GM12878 (cell line): ENCODE measurements around the gene HCAR1.
"Not testable (repeated sequence)": the region's sequence is repeated elsewhere in the genome, so short reads cannot be mapped to it uniquely, and the experiment has no call there.

Source experiments
- CHD4 ChIP-seq: fragments of 200-600 bp; sonication (generic); IDR thresholded peaks from 2 replicates; pipeline ENCODE4 v1.6.1; 2016; ENCODE audit warnings: mild to moderate bottlenecking
- CTCF ChIP-seq, 3 experiments: IDR thresholded peaks in 2 of 3; conservative IDR thresholded peaks in 1 of 3; 2 replicates each; pipeline ENCODE4 v1.5.1; 2011; ENCODE audit warnings: low read depth in 3 of 3, low read length in 3 of 3, mild to moderate bottlenecking in 3 of 3, control low read depth in 2 of 3, moderate library complexity in 2 of 3, inconsistent platforms in 1 of 3, mixed read lengths in 1 of 3; ENCODE audit not compliant: control insufficient read depth in 2 of 3, insufficient read depth in 1 of 3; ENCODE audit errors: extremely low read depth in 1 of 3
- DPF2 ChIP-seq: fragments of 450-650 bp; IDR thresholded peaks from 2 replicates; pipeline ENCODE4 v1.6.1; 2017; ENCODE audit warnings: mild to moderate bottlenecking
- EZH2 ChIP-seq: IDR thresholded peaks from 2 replicates; pipeline ENCODE4 v1.6.1; 2012; ENCODE audit warnings: low read depth, mild to moderate bottlenecking, control low read depth, inconsistent platforms, low read length, borderline replicate concordance; ENCODE audit not compliant: control insufficient read depth
- MTA3 ChIP-seq: IDR thresholded peaks from 2 replicates; pipeline ENCODE4 v1.6.1; 2012; ENCODE audit warnings: low read length, inconsistent platforms, borderline replicate concordance
- MYC ChIP-seq: IDR thresholded peaks from 2 replicates; pipeline ENCODE4 v1.6.1; 2011; ENCODE audit warnings: mild to moderate bottlenecking, low read length, moderate library complexity, inconsistent platforms; ENCODE audit not compliant: insufficient read depth, insufficient replicate concordance, insufficient read length, severe bottlenecking
- POLR2AphosphoS5 ChIP-seq: IDR thresholded peaks from 2 replicates; pipeline ENCODE4 v1.6.1; 2011; ENCODE audit warnings: mild to moderate bottlenecking, low read length, inconsistent platforms
- RELA ChIP-seq: fragments of 450-650 bp; IDR thresholded peaks from 2 replicates; pipeline ENCODE4 v1.8.0; 2014; ENCODE audit warnings: borderline replicate concordance; ENCODE audit not compliant: partially characterized antibody
- REST ChIP-seq: IDR thresholded peaks from 2 replicates; pipeline ENCODE4 v1.6.1; 2012; ENCODE audit warnings: mild to moderate bottlenecking, low read depth, low read length

GRCh38 chr12:122703841-122704240 lies 26.8 kb downstream of the HCAR1 start:
- TF ChIP-seq MTA3; REST; CTCF (IDR thresholded peaks at IDR 0.05 in 2 of 3, conservative IDR thresholded peaks at IDR 0.05 in 1 of 3; ENCODE audit: control insufficient read depth in 2 of 3, extremely low read depth in 1 of 3, insufficient read depth in 1 of 3, low read depth in 3 of 3, low read length in 3 of 3); DPF2; MYC; EZH2; CHD4; POLR2AphosphoS5; RELA: not testable (repeated sequence)
